Renal cortical epithelial cell (primary cell): ENCODE measurements around the gene POM121. TPM values are rescaled to one million over a fixed set of nuclear protein-coding genes. Genes with fewer than 3 reads are reported as not detected.
"Not testable (repeated sequence)": the region's sequence is repeated elsewhere in the genome, so short reads cannot be mapped to it uniquely, and the experiment has no call there.

Experiments used
- DNase-seq: peaks from one replicate; pipeline ENCODE4 v3.0.0-alpha.2; 2011; ENCODE audit warnings: low read depth
- total RNA-seq: library from RNA; depleted of rRNA; stranded (reverse); fragments of >200 nt; gene quantifications from 2 replicates; pipeline ENCODE4 v1.2.3, GENCODE V29; 2014

The POM121 gene
- total RNA-seq, 1 donor from 2014 or later, result 12.7 TPM

- DNase-seq, result not testable (repeated sequence)
Measured at GRCh38 chr7:72997447-72997846, 72.6 kb downstream of the POM121 start.

GRCh38 chr7:72997887-72998468, 73.1 kb downstream of the POM121 start:
- not testable (repeated sequence) for DNase-seq

Other genes starting within 250 kb of the POM121 start
- 0.87 and 2.8 TPM in 2 replicates for gene TYW1B, start 96.9 kb upstream of the POM121 start, total RNA-seq
- 0.20 TPM in 1 of 2 replicates, not detected in the other for gene TRIM74, start 44.4 kb downstream of the POM121 start, total RNA-seq
- not detected in 2 replicates for gene SPDYE8, start 104.7 kb downstream of the POM121 start, total RNA-seq
- gene SPDYE11, start 132.8 kb downstream of the POM121 start, total RNA-seq, result not detected in 2 replicates
- gene SPDYE9, start 160.9 kb downstream of the POM121 start, total RNA-seq, result not detected in 2 replicates